ENCODE results near the gene C12orf56. TPM values are rescaled to one million over a fixed set of nuclear protein-coding genes. Genes with fewer than 3 reads are reported as not detected.
A peak's percentile ranks its signal among the peaks of the same experiment; 100 is the strongest.

The C12orf56 gene
- polyA plus RNA-seq, 1 experiment = 0.22 TPM

DNA sequence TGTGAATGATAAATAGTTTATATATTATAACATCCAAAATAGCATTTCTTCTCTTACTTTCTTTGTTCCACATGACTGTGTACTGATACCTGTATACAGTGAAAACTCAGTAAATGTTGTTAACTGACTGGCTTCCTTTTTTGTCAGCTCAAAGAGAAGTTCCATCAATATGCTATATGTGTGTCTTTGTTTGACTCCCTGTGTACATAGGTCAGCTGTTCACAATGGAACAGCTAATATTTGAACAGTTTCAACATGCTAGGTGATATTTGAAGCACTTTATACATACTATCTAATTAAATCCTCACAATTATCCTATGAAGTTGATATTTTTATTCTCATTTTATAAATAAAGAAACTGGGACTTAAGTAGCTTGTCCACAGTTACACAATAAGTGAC lies 153.2 kb downstream of the C12orf56 start:
- no peak for DNase-seq (ENCODE audit: low read depth, low spot score)
- H3K9me3 ChIP-seq (ENCODE audit: control insufficient read depth, insufficient read depth, low read length) = no peaks in the 10 kb centered on the region
- TF ChIP-seq, protein P1, sequence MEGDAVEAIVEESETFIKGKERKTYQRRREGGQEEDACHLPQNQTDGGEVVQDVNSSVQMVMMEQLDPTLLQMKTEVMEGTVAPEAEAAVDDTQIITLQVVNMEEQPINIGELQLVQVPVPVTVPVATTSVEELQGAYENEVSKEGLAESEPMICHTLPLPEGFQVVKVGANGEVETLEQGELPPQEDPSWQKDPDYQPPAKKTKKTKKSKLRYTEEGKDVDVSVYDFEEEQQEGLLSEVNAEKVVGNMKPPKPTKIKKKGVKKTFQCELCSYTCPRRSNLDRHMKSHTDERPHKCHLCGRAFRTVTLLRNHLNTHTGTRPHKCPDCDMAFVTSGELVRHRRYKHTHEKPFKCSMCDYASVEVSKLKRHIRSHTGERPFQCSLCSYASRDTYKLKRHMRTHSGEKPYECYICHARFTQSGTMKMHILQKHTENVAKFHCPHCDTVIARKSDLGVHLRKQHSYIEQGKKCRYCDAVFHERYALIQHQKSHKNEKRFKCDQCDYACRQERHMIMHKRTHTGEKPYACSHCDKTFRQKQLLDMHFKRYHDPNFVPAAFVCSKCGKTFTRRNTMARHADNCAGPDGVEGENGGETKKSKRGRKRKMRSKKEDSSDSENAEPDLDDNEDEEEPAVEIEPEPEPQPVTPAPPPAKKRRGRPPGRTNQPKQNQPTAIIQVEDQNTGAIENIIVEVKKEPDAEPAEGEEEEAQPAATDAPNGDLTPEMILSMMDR (IDR thresholded peaks at IDR 0.05; ENCODE audit: low read depth, low read length) = no peak
- POLR2A ChIA-PET = no interaction called here
- CTCF ChIA-PET = interaction anchor here (0.9 to 1.1 kb wide), 2 partner anchors 398 to 401 kb away, joined by 3 to 4 read pairs; no protein-coding TSS in a partner anchor
- no peaks in the 10 kb centered on the region for H3K27me3 ChIP-seq (ENCODE audit: control insufficient read depth, insufficient read depth, low read length)
- no peak overlapping the region for H3K27ac ChIP-seq (ENCODE audit: low read depth, low read length)
- no peak overlapping the region for H3K4me3 ChIP-seq (ENCODE audit: low read depth, low read length)

DNA sequence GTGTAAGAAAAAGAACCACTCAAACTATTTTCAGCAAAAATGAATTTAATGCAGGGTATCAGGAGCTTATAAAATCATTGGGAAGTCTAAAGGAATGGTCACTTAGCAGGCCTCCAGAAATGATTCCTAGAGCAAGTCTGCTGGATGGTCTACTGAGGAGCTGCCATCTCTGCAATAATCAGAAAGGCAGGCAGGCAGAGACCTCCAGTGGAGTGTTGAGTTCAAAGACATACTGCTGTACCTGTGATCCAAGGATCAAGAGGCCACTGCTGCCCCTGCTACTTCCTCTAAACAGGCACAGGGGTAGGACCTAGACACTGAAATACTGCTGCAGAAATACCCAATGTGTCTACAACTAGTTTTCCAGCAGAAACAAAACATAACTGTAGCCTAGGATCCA lies 154.0 kb downstream of the C12orf56 start:
- CTCF ChIA-PET = interaction anchor here (0.9 to 1.2 kb wide), 2 partner anchors 397 to 400 kb away, joined by 3 to 10 read pairs; no protein-coding TSS in a partner anchor
- POLR2A ChIA-PET = no interaction called here
- no peak for DNase-seq (ENCODE audit: low read depth, low spot score)

GRCh38 chr12:64232196-64232595 lies 158.4 kb downstream of the C12orf56 start:
- TF ChIP-seq, protein P1 (IDR thresholded peaks at IDR 0.05; ENCODE audit: low read depth, low read length) = no peak
- no peak for DNase-seq (ENCODE audit: low read depth, low spot score)
- ChIA-PET CTCF (no interaction called here), POLR2A (no interaction called here)
- H3K4me3 ChIP-seq (ENCODE audit: low read depth, low read length) = no peak overlapping the region
- H3K9me3 ChIP-seq (ENCODE audit: control insufficient read depth, insufficient read depth, low read length) = no peaks in the 10 kb centered on the region
- no peak overlapping the region for H3K27ac ChIP-seq (ENCODE audit: low read depth, low read length)
- no peaks in the 10 kb centered on the region for H3K27me3 ChIP-seq (ENCODE audit: control insufficient read depth, insufficient read depth, low read length)

More for the DNA sequence above, 154.0 kb downstream of the C12orf56 start:
- Histone ChIP-seq H3K9me3 (ENCODE audit: control insufficient read depth, insufficient read depth, low read length) (no peaks in the 10 kb centered on the region), H3K27me3 (ENCODE audit: control insufficient read depth, insufficient read depth, low read length) (no peaks in the 10 kb centered on the region), H3K27ac (ENCODE audit: low read depth, low read length) (no peak overlapping the region), H3K4me3 (ENCODE audit: low read depth, low read length) (no peak overlapping the region)
- TF ChIP-seq, protein P1 (IDR thresholded peaks at IDR 0.05; ENCODE audit: low read depth, low read length) = peak; percentile 32; the same call in 1 of the 2 replicates

- H3K27ac ChIP-seq (ENCODE audit: low read depth, low read length) = no peak overlapping the region
- no peak for DNase-seq (ENCODE audit: low read depth, low spot score)
Measured at GRCh38 chr12:64229796-64230195, 160.8 kb downstream of the C12orf56 start.

GRCh38 chr12:64229240-64229639 lies 161.3 kb downstream of the C12orf56 start:
- Histone ChIP-seq H3K27me3 (ENCODE audit: control insufficient read depth, insufficient read depth, low read length) (no peaks in the 10 kb centered on the region), H3K27ac (ENCODE audit: low read depth, low read length) (no peak overlapping the region), H3K9me3 (ENCODE audit: control insufficient read depth, insufficient read depth, low read length) (no peaks in the 10 kb centered on the region), H3K4me3 (ENCODE audit: low read depth, low read length) (no peak overlapping the region)
- TF ChIP-seq, protein P1 (IDR thresholded peaks at IDR 0.05; ENCODE audit: low read depth, low read length) = no peak
- no peak for DNase-seq (ENCODE audit: low read depth, low spot score)
- POLR2A ChIA-PET = no interaction called here
- CTCF ChIA-PET = no interaction called here

More at GRCh38 chr12:64229796-64230195, 160.8 kb downstream of the C12orf56 start:
- TF ChIP-seq, protein P1 (IDR thresholded peaks at IDR 0.05; ENCODE audit: low read depth, low read length) = no peak
- ChIA-PET POLR2A (no interaction called here), CTCF (no interaction called here)
- Histone ChIP-seq H3K9me3 (ENCODE audit: control insufficient read depth, insufficient read depth, low read length) (no peaks in the 10 kb centered on the region), H3K27me3 (ENCODE audit: control insufficient read depth, insufficient read depth, low read length) (no peaks in the 10 kb centered on the region), H3K4me3 (ENCODE audit: low read depth, low read length) (no peak overlapping the region)

Measured in AG04450 (cell line).